NCI-H446 (cell line): Measurements from ENCODE around the gene PRR33.

ENCODE experiments used
- DNase-seq, 2 experiments: peaks; one replicate each; lab custom pipeline; 2025; lab: John Stamatoyannopoulos, UW

PRR33 gene

GRCh38 chr11:1916132-1916985, 24.7 kb upstream of the PRR33 start:
- no peak for DNase-seq

- DNase-seq = no peak
Measured at GRCh38 chr11:1915795-1916131, 24.1 kb upstream of the PRR33 start.

GRCh38 chr11:1913271-1914060, 21.8 kb upstream of the PRR33 start:
- DNase-seq = no peak

GRCh38 chr11:1912289-1912878, 20.7 kb upstream of the PRR33 start:
- DNase-seq = no peak

- no peak for DNase-seq
Measured at GRCh38 chr11:1909524-1909923, 17.8 kb upstream of the PRR33 start.

- no peak for DNase-seq
Measured at GRCh38 chr11:1908618-1909017, 16.9 kb upstream of the PRR33 start.

- no peak for DNase-seq
Measured at GRCh38 chr11:1906611-1907423, 15.1 kb upstream of the PRR33 start.

- DNase-seq = no peak
Measured at GRCh38 chr11:1906181-1906580, 14.5 kb upstream of the PRR33 start.

- DNase-seq = no peak
Measured at GRCh38 chr11:1899686-1900085, 8.0 kb upstream of the PRR33 start.

- no peak for DNase-seq
Measured at GRCh38 chr11:1899090-1899489, 7.4 kb upstream of the PRR33 start.

- DNase-seq = no peak
Measured at GRCh38 chr11:1896923-1897322, 5.2 kb upstream of the PRR33 start.

- no peak for DNase-seq
Measured at GRCh38 chr11:1896468-1896867, 4.8 kb upstream of the PRR33 start.

GRCh38 chr11:1894759-1895158, 3.1 kb upstream of the PRR33 start:
- DNase-seq = no peak

GRCh38 chr11:1893581-1894359, 2.1 kb upstream of the PRR33 start:
- DNase-seq = no peak

- DNase-seq = no peak
Measured at GRCh38 chr11:1892558-1892957, 863 bp upstream of the PRR33 start.

GRCh38 chr11:1892116-1892515, 421 bp upstream of the PRR33 start:
- no peak for DNase-seq

- no peak for DNase-seq
Measured at GRCh38 chr11:1890856-1891830, 552 bp downstream of the PRR33 start.

GRCh38 chr11:1889941-1890855, 1.5 kb downstream of the PRR33 start:
- no peak for DNase-seq
